NCI-H82 (cell line): Measurements from ENCODE around the gene CDH11.

ENCODE experiments used
- DNase-seq: peaks from one replicate; lab custom pipeline; 2025; lab: John Stamatoyannopoulos, UW

CDH11 gene

GRCh38 chr16:65024767-65025178, 97.1 kb downstream of the CDH11 start:
- no peak for DNase-seq

- no peak for DNase-seq
Observed at GRCh38 chr16:65023802-65024201, 98.1 kb downstream of the CDH11 start.

GRCh38 chr16:65021852-65022595, 99.8 kb downstream of the CDH11 start:
- DNase-seq = no peak

DNA sequence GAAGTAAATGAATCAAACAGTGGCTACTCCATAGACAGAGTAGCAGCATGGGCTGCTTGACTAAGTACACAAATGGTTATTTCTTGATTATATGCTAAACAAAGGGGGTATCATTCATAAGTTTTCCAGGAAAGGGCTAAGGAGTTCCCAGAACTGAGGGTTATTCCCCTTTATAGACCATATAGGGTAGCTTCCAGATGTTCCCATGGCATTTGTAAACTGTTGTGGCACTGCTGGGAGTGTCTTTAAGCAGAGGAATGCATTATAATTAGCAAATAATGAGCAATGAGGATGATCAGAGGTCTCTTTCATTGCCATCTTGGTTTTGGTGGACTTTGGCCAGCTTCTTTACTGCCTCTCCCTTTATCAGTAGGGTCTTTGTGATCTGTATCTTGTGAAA, 105.1 kb downstream of the CDH11 start:
- DNase-seq = no peak

DNA sequence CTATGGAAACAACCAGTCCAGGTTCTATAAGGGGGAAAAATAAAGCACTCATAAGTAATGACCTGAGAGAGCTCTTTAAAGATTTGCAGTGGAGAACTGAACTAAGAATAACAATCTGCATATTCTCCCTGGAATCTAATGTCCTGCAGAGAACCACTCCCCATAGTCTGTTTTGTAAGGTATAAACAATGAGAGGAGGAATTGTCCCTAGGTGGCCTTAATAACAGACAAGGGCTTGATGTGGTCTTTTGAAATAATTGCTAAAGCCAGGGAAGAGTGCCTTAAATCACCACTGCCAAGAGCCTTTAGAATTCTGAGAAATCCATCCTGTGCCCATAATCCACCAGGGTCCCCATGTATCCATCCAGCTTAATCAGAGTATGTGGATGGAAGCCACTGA, 106.3 kb downstream of the CDH11 start:
- DNase-seq = no peak

DNA sequence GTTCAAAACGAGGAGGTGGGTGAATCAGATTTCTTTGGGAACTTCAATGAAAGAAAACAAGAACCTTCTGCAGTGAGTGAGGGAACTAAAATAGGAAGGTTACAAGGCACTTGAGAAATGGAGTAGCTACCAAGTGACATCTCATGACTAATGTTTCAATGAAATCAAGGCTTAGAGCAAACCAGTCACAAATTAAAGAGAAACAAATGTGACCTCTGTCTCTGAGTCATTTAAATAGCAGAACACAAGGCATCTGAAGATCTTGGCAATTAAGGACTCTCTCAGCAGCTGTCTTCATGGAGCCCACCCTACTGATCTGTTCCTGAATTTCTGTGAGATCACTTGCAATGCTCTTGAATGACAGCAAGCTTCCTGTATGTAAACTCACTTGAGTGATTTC, 109.5 kb downstream of the CDH11 start:
- DNase-seq = no peak

- no peak for DNase-seq
Observed at GRCh38 chr16:65010125-65010524, 111.7 kb downstream of the CDH11 start.

- DNase-seq = no peak
Observed at GRCh38 chr16:65005696-65006095, 116.2 kb downstream of the CDH11 start.

DNA sequence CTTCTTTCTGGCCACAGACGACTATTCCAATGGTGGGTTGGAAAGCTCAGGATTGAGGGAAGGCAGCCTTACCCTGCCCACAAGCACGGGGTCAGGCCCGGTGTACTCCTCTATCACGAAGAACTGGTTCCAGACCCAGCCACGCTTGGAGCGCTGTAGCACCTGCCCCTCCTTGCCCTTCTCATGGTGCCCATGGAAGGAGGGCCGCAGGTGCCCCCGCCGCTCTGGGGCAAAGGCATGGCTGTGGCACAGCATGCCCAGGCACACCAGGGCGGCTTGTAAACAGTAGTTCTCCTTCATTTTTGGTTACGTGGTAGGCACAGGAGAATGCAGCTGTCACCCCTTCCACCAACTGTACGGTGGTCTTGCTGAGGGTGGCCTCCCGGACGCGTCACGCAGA, 117.3 kb downstream of the CDH11 start:
- DNase-seq = no peak

- no peak for DNase-seq
Observed at GRCh38 chr16:65003621-65004020, 118.2 kb downstream of the CDH11 start.

DNA sequence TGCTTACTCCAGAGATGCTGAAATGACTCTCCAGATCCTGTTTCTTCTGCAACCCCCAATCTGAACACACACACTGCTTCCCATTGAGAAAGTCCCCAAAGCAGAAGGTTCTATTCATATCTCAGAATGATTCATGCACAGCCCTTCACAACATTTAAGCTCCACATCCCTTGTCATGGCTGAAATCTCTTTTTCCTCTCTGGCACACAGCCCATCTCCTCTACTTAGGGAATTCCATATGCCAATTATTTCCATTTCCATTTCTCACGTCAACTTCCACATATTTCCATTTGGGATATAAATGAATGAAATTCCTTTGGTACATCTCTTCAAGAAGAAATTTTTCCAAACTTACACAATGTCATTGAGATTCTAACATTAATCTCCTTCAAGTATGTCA, 119.6 kb downstream of the CDH11 start:
- DNase-seq = no peak

DNA sequence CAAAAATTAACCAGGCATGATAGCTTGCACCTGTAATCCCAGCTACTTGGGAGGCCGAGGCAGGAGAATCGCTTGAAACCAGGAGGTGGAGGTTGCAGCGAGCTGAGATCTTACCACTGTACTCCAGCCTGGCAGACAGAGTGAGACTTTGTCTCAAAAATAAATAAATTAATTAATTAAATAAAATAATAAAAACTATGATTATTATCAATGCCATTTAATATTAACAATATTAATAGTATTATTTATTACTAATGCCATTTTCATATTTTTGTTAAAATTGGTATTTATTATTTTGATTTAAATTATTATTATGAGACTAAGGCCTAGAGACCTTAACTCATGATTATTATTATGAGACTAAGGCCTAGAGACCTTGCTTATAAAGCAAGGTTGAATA, 121.2 kb downstream of the CDH11 start:
- no peak for DNase-seq

DNA sequence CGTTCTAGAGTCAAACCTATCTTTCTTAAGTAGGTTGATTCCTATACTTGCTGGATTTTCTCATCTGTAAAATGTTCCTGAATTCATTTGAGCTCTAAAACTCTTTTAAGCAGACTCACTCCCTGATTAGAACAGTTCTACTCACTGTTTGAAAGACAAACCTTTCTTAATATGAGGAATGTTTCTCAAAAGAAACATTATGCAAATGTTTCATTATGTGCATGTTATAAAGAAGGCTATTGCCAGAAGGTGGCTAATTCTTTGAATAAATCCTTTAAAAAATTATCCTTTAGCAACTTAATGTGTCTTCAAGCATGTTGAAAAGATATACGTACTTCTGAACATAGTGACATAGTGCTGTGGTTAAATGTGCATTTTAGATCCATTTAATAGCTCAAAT, 124.1 kb downstream of the CDH11 start:
- no peak for DNase-seq

GRCh38 chr16:64997121-64997520, 124.7 kb downstream of the CDH11 start:
- DNase-seq = no peak

DNA sequence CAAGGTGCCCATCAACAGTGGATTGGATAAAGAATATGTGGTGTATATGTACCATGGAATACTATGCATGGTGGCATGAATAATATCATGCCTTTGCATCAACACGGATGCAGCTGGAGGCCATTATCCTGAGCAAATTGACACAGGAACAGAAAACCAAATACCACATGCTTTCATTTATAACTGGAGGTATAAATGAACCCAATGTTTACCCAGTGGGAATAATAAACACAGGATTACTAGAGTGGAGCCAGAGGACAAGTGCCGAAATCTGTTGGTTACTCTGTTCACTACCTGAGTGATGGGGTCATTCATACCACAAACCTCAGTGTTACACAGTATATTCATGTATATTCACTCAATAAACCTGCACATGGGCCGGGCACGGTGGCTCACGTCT, 125.2 kb downstream of the CDH11 start:
- no peak for DNase-seq

GRCh38 chr16:64993464-64993863, 128.4 kb downstream of the CDH11 start:
- no peak for DNase-seq

GRCh38 chr16:64991001-64991400, 130.9 kb downstream of the CDH11 start:
- DNase-seq = no peak

GRCh38 chr16:64990101-64990500, 131.8 kb downstream of the CDH11 start:
- DNase-seq = no peak

DNA sequence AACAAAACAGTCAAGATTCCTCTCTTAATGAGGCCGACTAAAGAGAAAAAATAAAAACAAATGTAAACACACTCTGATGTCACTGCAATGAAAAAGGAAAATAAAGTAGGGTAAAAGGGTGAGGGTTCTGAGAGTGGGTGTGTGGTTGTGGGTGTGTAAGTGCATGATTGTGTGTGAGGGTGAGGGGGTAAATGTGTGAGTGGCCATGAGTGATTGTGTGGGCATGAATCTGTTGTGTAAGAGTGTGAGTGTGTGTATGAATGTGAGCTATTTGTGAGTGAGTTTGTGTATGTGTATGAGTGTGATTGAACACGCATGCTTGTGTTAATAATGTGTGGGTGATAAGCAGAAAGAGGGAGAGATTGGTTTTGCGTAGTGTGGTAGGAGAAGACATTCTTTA, 132.8 kb downstream of the CDH11 start:
- DNase-seq = no peak

DNA sequence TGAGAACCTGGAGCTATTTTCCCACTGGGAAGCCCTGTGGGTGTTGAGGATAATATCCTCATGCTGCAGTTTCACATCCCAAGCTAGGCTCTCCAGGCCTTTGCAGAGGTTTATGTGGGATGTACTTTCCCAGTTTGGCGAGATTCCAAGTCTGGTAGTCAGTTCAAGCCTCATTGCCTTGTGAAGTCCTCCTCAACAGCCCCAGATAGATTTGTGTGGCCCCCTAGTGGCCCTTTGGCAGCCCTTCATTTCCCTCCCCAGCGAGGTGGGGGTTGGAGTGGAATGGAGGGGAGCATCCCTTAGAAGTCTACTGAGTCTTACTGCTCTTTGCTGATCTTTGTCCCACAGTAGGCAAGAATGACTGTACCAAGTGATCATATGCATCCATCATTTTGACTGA, 137.9 kb downstream of the CDH11 start:
- peak; percentile 89 for DNase-seq

GRCh38 chr16:64983231-64983630, 138.6 kb downstream of the CDH11 start:
- peak; percentile 9 for DNase-seq

DNA sequence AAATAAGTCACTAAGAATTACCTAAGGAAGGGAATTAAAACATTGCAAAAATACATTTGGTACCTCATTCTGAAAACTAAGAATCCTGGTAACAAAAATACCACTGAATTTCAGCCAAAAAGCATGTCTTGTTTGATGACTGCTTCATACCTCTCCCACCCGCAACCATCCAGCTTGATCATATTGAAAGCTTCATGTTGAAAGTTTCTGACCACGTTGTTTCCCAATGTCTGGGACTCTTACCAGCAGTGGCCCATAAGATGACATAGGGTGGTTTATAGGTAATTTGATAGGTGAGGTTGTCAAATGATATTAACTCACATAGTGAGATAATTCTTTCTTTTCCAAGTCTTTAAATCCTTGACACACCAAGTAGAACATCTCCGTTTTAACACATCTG, 139.3 kb downstream of the CDH11 start:
- DNase-seq = no peak

DNA sequence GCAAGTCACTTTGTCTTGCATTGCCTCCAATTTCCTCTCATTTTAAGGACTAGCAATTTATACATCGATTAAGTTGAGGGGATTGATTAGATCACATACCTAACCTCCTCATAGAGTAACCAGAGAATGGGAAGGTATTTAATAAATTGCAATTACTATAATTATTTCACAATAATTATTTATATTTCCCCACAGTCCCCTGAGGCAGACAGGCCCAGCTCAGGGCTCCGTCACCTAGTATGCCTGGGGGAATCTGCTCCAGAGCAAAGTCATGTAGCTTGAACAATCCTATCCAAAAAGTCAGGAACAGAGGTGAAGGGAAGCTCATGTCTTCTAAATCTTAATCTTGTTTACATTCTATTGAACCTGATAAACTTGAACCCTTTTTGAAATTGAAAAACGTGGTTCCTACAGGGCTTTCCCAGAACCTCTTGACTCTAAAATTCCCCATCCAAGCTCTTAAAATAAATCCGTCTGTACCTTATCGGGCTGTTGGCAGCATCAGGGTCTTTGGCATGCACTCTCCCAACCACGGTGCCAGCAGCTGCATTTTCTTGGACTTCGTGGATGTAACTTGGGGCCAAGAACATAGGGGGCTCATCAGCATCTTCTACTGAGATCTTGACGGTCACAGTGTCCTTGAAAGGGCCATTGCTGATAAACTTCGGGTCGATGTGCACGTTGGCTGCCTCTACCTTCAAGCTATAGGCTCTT, 140.1 kb downstream of the CDH11 start:
- DNase-seq = no peak
